HG03442 (cell line): ENCODE data around the gene MRPL18.
"Not testable (repeated sequence)": the region's sequence is repeated elsewhere in the genome, so short reads cannot be mapped to it uniquely, and the experiment has no call there.

ENCODE experiments used
- ATAC-seq: cut with Tn5 transposase; IDR thresholded peaks from one replicate; pipeline ENCODE4 v1.9.1; 2021; ENCODE audit warnings: mild to moderate bottlenecking, moderate library complexity; ENCODE audit not compliant: unreplicated experiment

MRPL18 gene

GRCh38 chr6:159815410-159815809 is 25.1 kb downstream of the MRPL18 start:
- no peak for ATAC-seq

- ATAC-seq, result not testable (repeated sequence)
Observed at GRCh38 chr6:159816775-159817174, 26.5 kb downstream of the MRPL18 start.

GRCh38 chr6:159817951-159818739 is 27.9 kb downstream of the MRPL18 start:
- no peak for ATAC-seq

GRCh38 chr6:159819098-159819497 is 28.8 kb downstream of the MRPL18 start:
- ATAC-seq, result no peak

GRCh38 chr6:159819932-159820640 is 29.8 kb downstream of the MRPL18 start:
- ATAC-seq, result no peak

- ATAC-seq, result no peak
Observed at GRCh38 chr6:159821122-159821521, 30.9 kb downstream of the MRPL18 start.

GRCh38 chr6:159821726-159822125 is 31.5 kb downstream of the MRPL18 start:
- no peak for ATAC-seq

GRCh38 chr6:159823953-159824352 is 33.7 kb downstream of the MRPL18 start:
- ATAC-seq, result no peak

- ATAC-seq, result not testable (repeated sequence)
Observed at GRCh38 chr6:159824690-159825089, 34.4 kb downstream of the MRPL18 start.

- no peak for ATAC-seq
Observed at GRCh38 chr6:159826004-159826403, 35.7 kb downstream of the MRPL18 start.

- no peak for ATAC-seq
Observed at GRCh38 chr6:159826968-159827647, 36.8 kb downstream of the MRPL18 start.

GRCh38 chr6:159828074-159828473 is 37.8 kb downstream of the MRPL18 start:
- ATAC-seq, result no peak

- ATAC-seq, result peak; percentile 51
Observed at GRCh38 chr6:159829526-159829925, 39.3 kb downstream of the MRPL18 start.

- no peak for ATAC-seq
Observed at GRCh38 chr6:159830501-159831372, 40.5 kb downstream of the MRPL18 start.

- no peak for ATAC-seq
Observed at GRCh38 chr6:159831373-159831679, 41.1 kb downstream of the MRPL18 start.

GRCh38 chr6:159832946-159833345 is 42.7 kb downstream of the MRPL18 start:
- no peak for ATAC-seq

GRCh38 chr6:159833556-159833955 is 43.3 kb downstream of the MRPL18 start:
- no peak for ATAC-seq

GRCh38 chr6:159833997-159834603 is 43.8 kb downstream of the MRPL18 start:
- no peak for ATAC-seq

GRCh38 chr6:159836718-159837490 is 46.6 kb downstream of the MRPL18 start:
- ATAC-seq, result no peak

GRCh38 chr6:159837511-159837910 is 47.2 kb downstream of the MRPL18 start:
- ATAC-seq, result no peak
